ENCODE measurements around the gene PABPC4L.

GRCh38 chr4:134160211-134160610 lies 41.4 kb downstream of the PABPC4L start:
- TF ChIP-seq CTCF (IDR thresholded peaks at IDR 0.05; ENCODE audit: low read length) (no peak), EZH2 (optimal IDR thresholded peaks at IDR 0.05; ENCODE audit: low read depth, low read length) (no peak), EZH2phosphoT487 (IDR thresholded peaks at IDR 0.05; ENCODE audit: low read length) (no peak)
